ENCODE data around the gene DNAI7. TPM values are rescaled to one million over a fixed set of nuclear protein-coding genes. Genes with fewer than 3 reads are reported as not detected.

The DNAI7 gene, protein sequence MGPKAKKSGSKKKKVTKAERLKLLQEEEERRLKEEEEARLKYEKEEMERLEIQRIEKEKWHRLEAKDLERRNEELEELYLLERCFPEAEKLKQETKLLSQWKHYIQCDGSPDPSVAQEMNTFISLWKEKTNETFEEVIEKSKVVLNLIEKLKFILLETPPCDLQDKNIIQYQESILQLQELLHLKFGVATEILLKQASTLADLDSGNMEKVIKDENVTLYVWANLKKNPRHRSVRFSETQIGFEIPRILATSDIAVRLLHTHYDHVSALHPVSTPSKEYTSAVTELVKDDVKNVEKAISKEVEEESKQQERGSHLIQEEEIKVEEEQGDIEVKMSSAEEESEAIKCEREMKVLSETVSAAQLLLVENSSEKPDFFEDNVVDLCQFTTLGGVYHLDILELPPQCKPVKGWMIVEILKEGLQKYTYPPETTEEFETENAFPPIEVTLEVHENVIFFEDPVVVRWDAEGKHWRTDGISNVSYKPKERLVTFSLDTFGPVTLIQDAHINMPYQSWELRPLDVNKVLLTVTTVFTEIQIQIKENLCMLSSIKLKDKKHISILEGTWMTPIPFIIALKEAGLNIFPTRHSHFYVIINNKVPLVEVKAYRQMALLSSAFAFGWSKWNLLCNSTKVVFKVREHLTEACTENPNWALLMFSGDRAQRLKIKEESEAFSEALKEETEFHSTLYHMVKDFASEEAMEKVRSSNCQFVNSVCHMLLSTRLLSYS
- total RNA-seq = under 1 TPM in 1 of 2 donors, not detected in 1; 0.17 TPM
- polyA plus RNA-seq = under 1 TPM; 0.07 to 0.14 TPM

- DNase-seq (ENCODE audit: low spot score) = peak; percentile 99
- Histone ChIP-seq H3K4me1 (ENCODE audit: control insufficient read depth in 4 of 4, insufficient read depth in 4 of 4, low read length in 3 of 4) (peaks cover 0 to 17% (median 9%) of the 10 kb centered on the region in 4 donors), H3K27me3 (ENCODE audit: control insufficient read depth in 4 of 4, insufficient read depth in 4 of 4, low read length in 3 of 4) (no peaks in the 10 kb centered on the region), H3K4me3 (ENCODE audit: low read depth in 1 of 3, low read length in 3 of 3) (peak within 1 kb of the TSS; percentile 68 to 94 (median 92)), H3K9ac (ENCODE audit: low read depth in 1 of 2, low read length in 2 of 2) (peak within 1 kb of the TSS; percentile 61 to 99), H3K27ac (ENCODE audit: low read depth in 1 of 2, low read length in 2 of 2) (peak within 1 kb of the TSS; percentile 96 to 97), H3K9me3 (ENCODE audit: control insufficient read depth in 4 of 4, low read length in 3 of 4) (no peaks in the 10 kb centered on the region), H3K36me3 (ENCODE audit: control insufficient read depth in 4 of 4, insufficient read depth in 3 of 4, low read depth in 1 of 4, low read length in 3 of 4) (no peaks in the 10 kb centered on the region)
- WGBS = under 1% methylated on average over 54 of the region's 54 CpGs
- TF ChIP-seq SP1 (IDR thresholded peaks at IDR 0.05) (peak; percentile 61), RXRA (IDR thresholded peaks at IDR 0.05) (peak in 1 of 2 donors; percentile 7), NR2F2 (IDR thresholded peaks at IDR 0.05) (no peak), EGR1 (IDR thresholded peaks at IDR 0.05; ENCODE audit: low read depth in 2 of 2) (peak in 1 of 2 donors; percentile 51), GABPA (IDR thresholded peaks at IDR 0.05 in 1 of 2, conservative IDR thresholded peaks at IDR 0.05 in 1 of 2) (peak in 1 of 2 donors; percentile 82), RAD21 (IDR thresholded peaks at IDR 0.05) (peak in 1 of 2 donors; percentile 23), FOXA1 (IDR thresholded peaks at IDR 0.05) (no peak), HNF4A (conservative IDR thresholded peaks at IDR 0.05) (peak; percentile 9 to 44), FOXA2 (IDR thresholded peaks at IDR 0.05) (no peak), CTCF (IDR thresholded peaks at IDR 0.05; ENCODE audit: low read depth, low read length, missing input control) (no peak), HNF4G (IDR thresholded peaks at IDR 0.05) (no peak), YY1 (IDR thresholded peaks at IDR 0.05) (no peak), TAF1 (conservative IDR thresholded peaks at IDR 0.05) (peak; percentile 88)
- TF ChIP-seq, protein P1, sequence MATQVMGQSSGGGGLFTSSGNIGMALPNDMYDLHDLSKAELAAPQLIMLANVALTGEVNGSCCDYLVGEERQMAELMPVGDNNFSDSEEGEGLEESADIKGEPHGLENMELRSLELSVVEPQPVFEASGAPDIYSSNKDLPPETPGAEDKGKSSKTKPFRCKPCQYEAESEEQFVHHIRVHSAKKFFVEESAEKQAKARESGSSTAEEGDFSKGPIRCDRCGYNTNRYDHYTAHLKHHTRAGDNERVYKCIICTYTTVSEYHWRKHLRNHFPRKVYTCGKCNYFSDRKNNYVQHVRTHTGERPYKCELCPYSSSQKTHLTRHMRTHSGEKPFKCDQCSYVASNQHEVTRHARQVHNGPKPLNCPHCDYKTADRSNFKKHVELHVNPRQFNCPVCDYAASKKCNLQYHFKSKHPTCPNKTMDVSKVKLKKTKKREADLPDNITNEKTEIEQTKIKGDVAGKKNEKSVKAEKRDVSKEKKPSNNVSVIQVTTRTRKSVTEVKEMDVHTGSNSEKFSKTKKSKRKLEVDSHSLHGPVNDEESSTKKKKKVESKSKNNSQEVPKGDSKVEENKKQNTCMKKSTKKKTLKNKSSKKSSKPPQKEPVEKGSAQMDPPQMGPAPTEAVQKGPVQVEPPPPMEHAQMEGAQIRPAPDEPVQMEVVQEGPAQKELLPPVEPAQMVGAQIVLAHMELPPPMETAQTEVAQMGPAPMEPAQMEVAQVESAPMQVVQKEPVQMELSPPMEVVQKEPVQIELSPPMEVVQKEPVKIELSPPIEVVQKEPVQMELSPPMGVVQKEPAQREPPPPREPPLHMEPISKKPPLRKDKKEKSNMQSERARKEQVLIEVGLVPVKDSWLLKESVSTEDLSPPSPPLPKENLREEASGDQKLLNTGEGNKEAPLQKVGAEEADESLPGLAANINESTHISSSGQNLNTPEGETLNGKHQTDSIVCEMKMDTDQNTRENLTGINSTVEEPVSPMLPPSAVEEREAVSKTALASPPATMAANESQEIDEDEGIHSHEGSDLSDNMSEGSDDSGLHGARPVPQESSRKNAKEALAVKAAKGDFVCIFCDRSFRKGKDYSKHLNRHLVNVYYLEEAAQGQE (IDR thresholded peaks at IDR 0.05) = peak; percentile 75
- TF ChIP-seq, protein P2, sequence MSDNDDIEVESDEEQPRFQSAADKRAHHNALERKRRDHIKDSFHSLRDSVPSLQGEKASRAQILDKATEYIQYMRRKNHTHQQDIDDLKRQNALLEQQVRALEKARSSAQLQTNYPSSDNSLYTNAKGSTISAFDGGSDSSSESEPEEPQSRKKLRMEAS (IDR thresholded peaks at IDR 0.05) = peak; percentile 49
Observed at GRCh38 chr12:25195056-25195971, at the start of gene DNAI7, which contains the start of gene ETFRF1. DNAI7 (minus strand) TSS chr12:25195160; CDS start chr12:25195078, 82 bp downstream. ETFRF1 (plus strand) TSS chr12:25195237; CDS start chr12:25203957, 8,720 bp downstream.

Data from liver (tissue), 9 donors.